ENCODE data around the gene CYP2C9.
"Not testable (repeated sequence)": the region's sequence is repeated elsewhere in the genome, so short reads cannot be mapped to it uniquely, and the experiment has no call there.

The CYP2C9 gene

DNA sequence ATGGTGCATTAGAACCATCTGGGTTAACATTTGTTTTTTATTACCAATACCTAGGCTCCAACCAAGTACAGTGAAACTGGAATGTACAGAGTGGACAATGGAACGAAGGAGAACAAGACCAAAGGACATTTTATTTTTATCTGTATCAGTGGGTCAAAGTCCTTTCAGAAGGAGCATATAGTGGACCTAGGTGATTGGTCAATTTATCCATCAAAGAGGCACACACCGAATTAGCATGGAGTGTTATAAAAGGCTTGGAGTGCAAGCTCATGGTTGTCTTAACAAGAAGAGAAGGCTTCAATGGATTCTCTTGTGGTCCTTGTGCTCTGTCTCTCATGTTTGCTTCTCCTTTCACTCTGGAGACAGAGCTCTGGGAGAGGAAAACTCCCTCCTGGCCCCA is at the start of gene CYP2C9:
TSS of gene CYP2C9 (plus strand) at position 276 of the 400 bp plus-strand sequence. CDS start at position 301, 25 bp downstream.
- no peak within 1 kb of the TSS for H3K4me3 ChIP-seq (ENCODE audit: low read depth in 1 of 2, low read length in 2 of 2)

DNA sequence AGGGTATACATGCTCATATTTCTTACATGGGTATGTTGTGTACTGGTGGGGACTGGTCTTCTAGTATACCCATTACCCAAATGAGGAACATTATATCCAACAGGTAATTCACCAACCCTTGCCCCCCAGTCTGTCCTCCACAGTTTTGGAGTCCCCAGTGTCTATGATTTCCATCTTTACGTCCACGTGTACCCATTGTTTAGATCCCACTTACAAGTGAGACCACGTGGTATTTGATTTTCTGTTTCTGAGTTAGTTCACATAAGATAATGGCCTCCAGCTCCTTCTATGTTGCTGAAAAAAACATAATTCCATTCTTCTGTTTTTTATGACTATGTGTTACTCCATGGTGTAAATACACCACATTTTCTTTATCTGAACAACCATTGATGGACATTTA is 49.3 kb upstream of the CYP2C9 start:
- Histone ChIP-seq H3K9me3 (ENCODE audit: control insufficient read depth in 1 of 2, low read length in 2 of 2) (peaks cover 0 to 4% of the 10 kb centered on the region in 2 donors), H3K4me3 (ENCODE audit: low read depth in 1 of 2, low read length in 2 of 2) (no peak overlapping the region), H3K27ac (ENCODE audit: low read length) (no peak overlapping the region), H3K27me3 (ENCODE audit: low read depth, low read length) (no peaks in the 10 kb centered on the region), H3K4me1 (ENCODE audit: control insufficient read depth in 1 of 2, insufficient read depth in 2 of 2, low read length in 2 of 2) (no peaks in the 10 kb centered on the region), H3K36me3 (ENCODE audit: control insufficient read depth in 1 of 2, insufficient read depth in 2 of 2, low read length in 2 of 2) (no peaks in the 10 kb centered on the region)

More for the DNA sequence above, at the start of gene CYP2C9:
- no peaks in the 10 kb centered on the region for H3K4me1 ChIP-seq (ENCODE audit: control insufficient read depth in 1 of 2, insufficient read depth in 2 of 2, low read length in 2 of 2)
- no peaks in the 10 kb centered on the region for H3K36me3 ChIP-seq (ENCODE audit: control insufficient read depth in 1 of 2, insufficient read depth in 2 of 2, low read length in 2 of 2)
- peaks cover 0 to 10% of the 10 kb centered on the region in 2 donors for H3K9me3 ChIP-seq (ENCODE audit: control insufficient read depth in 1 of 2, low read length in 2 of 2)
- H3K27ac ChIP-seq (ENCODE audit: low read length) = no peak within 1 kb of the TSS
- no peaks in the 10 kb centered on the region for H3K27me3 ChIP-seq (ENCODE audit: low read depth, low read length)

DNA sequence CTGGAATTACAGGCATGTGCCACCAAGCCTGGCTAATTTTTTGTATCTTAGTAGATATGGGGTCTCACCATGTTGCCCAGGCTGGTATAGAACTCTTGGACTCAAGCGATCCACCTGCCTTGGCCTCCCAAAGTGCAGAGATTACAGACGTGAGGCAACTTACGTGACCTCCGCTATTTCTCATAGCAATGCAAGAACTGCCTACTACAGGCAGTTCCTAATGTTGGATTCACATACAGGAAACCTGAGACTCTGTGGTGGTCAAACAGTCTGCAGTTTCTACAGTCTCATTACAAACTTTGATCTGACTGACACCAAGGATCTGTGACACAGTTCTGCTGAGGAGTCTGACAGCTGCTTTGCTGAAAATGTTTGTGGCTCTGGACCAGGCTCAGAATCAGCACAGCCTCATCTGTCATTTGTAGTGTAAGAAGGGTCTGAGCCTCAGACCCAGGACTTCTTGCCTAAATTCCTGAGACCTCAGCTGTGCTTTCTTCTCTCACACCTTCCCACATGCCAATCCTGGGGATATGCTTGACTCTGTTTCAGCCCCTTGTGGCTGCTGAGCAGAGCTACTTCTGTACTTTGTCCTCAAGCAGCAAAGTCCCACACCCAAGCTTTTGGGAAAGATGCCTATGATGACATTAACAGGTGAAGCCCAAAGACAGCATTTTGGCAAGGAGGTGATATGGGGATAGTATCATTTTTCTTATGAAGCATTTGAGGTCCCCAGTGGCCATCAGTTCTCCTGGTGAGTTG is 48.0 kb upstream of the CYP2C9 start:
- no peaks in the 10 kb centered on the region for H3K4me1 ChIP-seq (ENCODE audit: control insufficient read depth in 1 of 2, insufficient read depth in 2 of 2, low read length in 2 of 2)
- H3K9me3 ChIP-seq (ENCODE audit: control insufficient read depth in 1 of 2, low read length in 2 of 2) = peaks cover 0 to 8% of the 10 kb centered on the region in 2 donors
- H3K27ac ChIP-seq (ENCODE audit: low read length) = no peak overlapping the region
- H3K4me3 ChIP-seq (ENCODE audit: low read depth in 1 of 2, low read length in 2 of 2) = no peak overlapping the region
- no peaks in the 10 kb centered on the region for H3K36me3 ChIP-seq (ENCODE audit: control insufficient read depth in 1 of 2, insufficient read depth in 2 of 2, low read length in 2 of 2)
- no peaks in the 10 kb centered on the region for H3K27me3 ChIP-seq (ENCODE audit: low read depth, low read length)

DNA sequence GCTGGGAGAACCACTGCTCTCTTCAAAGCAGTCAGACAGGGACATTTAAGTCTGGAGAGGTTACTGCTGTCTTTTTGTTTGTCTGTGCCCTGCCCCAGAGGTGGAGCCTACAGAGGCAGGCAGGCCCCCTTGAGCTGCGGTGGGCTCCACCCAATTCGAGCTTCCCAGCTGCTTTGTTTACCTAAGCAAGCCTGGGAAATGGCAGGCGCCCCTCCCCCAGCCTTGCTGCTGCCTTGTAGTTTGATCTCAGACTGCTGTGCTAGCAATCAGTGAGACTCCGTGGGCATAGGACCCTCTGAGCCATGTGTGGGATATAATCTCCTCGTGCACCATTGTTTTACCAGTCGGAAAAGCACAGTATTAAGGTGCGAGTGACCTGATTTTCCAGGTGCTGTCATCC is 40.0 kb upstream of the CYP2C9 start:
- H3K27ac ChIP-seq (ENCODE audit: low read length) = not testable (repeated sequence)

DNA sequence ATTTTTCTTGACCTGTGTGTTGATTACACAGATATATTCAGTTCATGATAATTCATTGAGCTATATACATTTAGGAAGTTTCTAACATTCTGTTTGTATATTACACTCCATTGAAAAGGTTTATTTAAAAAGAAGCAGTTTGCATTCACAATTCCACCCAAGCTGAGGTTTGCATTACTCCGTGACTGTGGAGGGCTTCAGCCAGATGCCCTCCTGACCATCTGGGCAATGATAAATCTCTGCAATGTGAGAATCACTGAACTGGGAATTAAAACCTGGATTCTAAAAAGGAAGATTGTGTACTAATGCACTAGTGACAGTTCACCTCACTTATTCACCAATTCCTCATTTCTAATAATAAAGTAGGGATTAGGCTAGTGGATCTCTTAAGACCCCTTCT is 36.4 kb upstream of the CYP2C9 start:
- H3K4me3 ChIP-seq (ENCODE audit: low read depth in 1 of 2, low read length in 2 of 2) = no peak overlapping the region
- peaks cover 0 to 5% of the 10 kb centered on the region in 2 donors for H3K9me3 ChIP-seq (ENCODE audit: control insufficient read depth in 1 of 2, low read length in 2 of 2)
- H3K36me3 ChIP-seq (ENCODE audit: control insufficient read depth in 1 of 2, insufficient read depth in 2 of 2, low read length in 2 of 2) = no peaks in the 10 kb centered on the region
- no peaks in the 10 kb centered on the region for H3K4me1 ChIP-seq (ENCODE audit: control insufficient read depth in 1 of 2, insufficient read depth in 2 of 2, low read length in 2 of 2)
- H3K27ac ChIP-seq (ENCODE audit: low read length) = no peak overlapping the region
- no peaks in the 10 kb centered on the region for H3K27me3 ChIP-seq (ENCODE audit: low read depth, low read length)

More for the DNA sequence above, 40.0 kb upstream of the CYP2C9 start:
- not testable (repeated sequence) for H3K27me3 ChIP-seq (ENCODE audit: low read depth, low read length); H3K36me3 ChIP-seq (ENCODE audit: control insufficient read depth in 1 of 2, insufficient read depth in 2 of 2, low read length in 2 of 2); H3K4me3 ChIP-seq (ENCODE audit: low read depth in 1 of 2, low read length in 2 of 2); H3K4me1 ChIP-seq (ENCODE audit: control insufficient read depth in 1 of 2, insufficient read depth in 2 of 2, low read length in 2 of 2); H3K9me3 ChIP-seq (ENCODE audit: control insufficient read depth in 1 of 2, low read length in 2 of 2)

DNA sequence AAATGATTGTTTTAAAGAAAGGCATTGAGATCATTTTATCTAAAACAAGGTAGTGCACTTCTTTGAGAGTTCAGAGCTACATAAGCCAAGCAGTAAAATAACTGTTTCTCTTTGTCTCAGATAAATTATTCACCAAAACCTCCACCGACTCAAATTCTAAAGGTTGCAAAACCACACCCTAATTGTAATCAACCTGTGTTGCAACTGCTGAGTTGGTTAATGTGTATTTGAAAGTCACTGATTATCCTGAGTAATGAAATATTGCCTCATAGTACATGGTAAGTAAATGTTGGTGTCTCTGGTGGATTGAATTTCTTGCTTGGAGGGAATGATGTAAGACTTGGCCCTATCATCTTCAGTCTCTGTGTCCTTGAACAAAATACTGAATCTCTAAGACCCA is 35.9 kb upstream of the CYP2C9 start:
- Histone ChIP-seq H3K4me1 (ENCODE audit: control insufficient read depth in 1 of 2, insufficient read depth in 2 of 2, low read length in 2 of 2) (no peaks in the 10 kb centered on the region), H3K9me3 (ENCODE audit: control insufficient read depth in 1 of 2, low read length in 2 of 2) (peaks cover 0 to 5% of the 10 kb centered on the region in 2 donors), H3K27me3 (ENCODE audit: low read depth, low read length) (no peaks in the 10 kb centered on the region), H3K27ac (ENCODE audit: low read length) (no peak overlapping the region), H3K36me3 (ENCODE audit: control insufficient read depth in 1 of 2, insufficient read depth in 2 of 2, low read length in 2 of 2) (no peaks in the 10 kb centered on the region), H3K4me3 (ENCODE audit: low read depth in 1 of 2, low read length in 2 of 2) (no peak overlapping the region)

DNA sequence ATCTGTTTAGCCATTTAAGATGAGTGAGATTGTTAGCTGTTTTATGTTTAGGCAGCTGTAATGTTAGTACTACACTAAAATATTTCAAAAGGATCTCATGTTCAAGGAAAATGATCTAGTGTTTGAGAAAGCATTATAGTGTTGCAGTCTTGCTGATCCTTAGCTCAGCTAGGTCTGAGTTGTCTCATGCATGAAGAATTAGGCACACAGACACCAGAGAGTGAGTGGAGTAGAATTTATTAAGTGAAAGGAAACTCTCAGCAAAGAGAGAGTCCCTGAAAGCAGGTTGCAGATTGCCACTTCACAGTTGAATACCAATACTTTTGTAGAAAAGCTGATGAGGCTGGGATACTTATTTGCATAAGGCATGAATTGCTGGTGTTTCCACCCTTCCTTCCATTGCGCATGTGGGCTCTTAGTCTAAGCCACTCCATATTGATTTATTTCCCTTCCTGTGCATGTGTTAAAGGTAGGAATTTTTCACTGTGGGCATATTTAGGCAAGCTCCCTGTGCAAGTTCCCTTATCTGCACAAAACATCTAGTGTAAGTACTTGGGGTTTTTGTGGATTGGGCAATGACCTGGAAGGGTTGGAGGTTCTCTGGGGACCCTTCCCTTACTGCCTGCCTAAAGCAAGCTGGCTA is 33.8 kb upstream of the CYP2C9 start:
- H3K4me3 ChIP-seq (ENCODE audit: low read depth in 1 of 2, low read length in 2 of 2); H3K27me3 ChIP-seq (ENCODE audit: low read depth, low read length); H3K36me3 ChIP-seq (ENCODE audit: control insufficient read depth in 1 of 2, insufficient read depth in 2 of 2, low read length in 2 of 2); H3K4me1 ChIP-seq (ENCODE audit: control insufficient read depth in 1 of 2, insufficient read depth in 2 of 2, low read length in 2 of 2); H3K27ac ChIP-seq (ENCODE audit: low read length): not testable (repeated sequence)
- peaks cover 0 to 11% of the 10 kb centered on the region in 2 donors for H3K9me3 ChIP-seq (ENCODE audit: control insufficient read depth in 1 of 2, low read length in 2 of 2)

DNA sequence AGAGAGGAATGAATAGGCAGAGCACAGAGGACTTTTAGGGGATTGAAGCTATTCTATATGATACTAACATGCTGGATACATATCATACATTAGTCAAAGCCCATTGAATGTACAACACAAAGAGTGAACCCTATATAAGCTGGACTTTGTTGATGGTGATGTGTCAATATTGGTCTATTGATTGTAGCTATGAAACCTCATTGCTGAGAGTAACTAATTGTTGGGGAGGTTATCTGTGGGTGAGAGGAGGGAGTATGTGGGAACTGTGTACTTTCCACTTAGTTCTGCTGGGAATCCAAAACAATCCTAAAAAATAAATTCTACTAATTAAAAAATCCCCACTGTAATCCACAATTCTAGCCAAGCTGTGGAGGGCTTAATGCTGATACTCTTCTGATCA is 22.0 kb upstream of the CYP2C9 start:
- H3K27ac ChIP-seq (ENCODE audit: low read length) = no peak overlapping the region
- no peaks in the 10 kb centered on the region for H3K27me3 ChIP-seq (ENCODE audit: low read depth, low read length)
- H3K4me1 ChIP-seq (ENCODE audit: control insufficient read depth in 1 of 2, insufficient read depth in 2 of 2, low read length in 2 of 2) = no peaks in the 10 kb centered on the region
- peaks cover 0 to 20% of the 10 kb centered on the region in 2 donors for H3K9me3 ChIP-seq (ENCODE audit: control insufficient read depth in 1 of 2, low read length in 2 of 2)
- no peak overlapping the region for H3K4me3 ChIP-seq (ENCODE audit: low read depth in 1 of 2, low read length in 2 of 2)
- H3K36me3 ChIP-seq (ENCODE audit: control insufficient read depth in 1 of 2, insufficient read depth in 2 of 2, low read length in 2 of 2) = no peaks in the 10 kb centered on the region

DNA sequence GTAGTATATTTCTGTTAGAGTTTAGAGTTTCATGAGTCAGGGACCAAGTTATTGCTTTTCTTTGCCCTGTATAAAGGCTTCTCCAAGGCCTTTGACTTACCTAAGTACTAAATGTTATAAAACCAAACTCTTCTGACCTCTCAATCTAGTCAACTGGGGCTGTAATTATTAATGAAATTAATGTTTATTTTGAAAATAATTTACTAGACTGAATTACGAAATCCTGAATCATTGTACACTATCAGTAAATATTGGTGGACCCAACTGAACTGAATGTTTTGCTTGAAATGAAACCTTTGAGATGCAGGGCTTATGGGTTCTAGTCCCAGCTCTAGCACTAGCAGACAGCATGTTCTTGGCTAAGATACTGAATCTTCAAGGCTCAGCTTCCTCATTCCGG is 1.7 kb upstream of the CYP2C9 start:
- no peak overlapping the region for H3K27ac ChIP-seq (ENCODE audit: low read length)
- H3K27me3 ChIP-seq (ENCODE audit: low read depth, low read length) = no peaks in the 10 kb centered on the region
- H3K4me1 ChIP-seq (ENCODE audit: control insufficient read depth in 1 of 2, insufficient read depth in 2 of 2, low read length in 2 of 2) = no peaks in the 10 kb centered on the region
- H3K4me3 ChIP-seq (ENCODE audit: low read depth in 1 of 2, low read length in 2 of 2) = no peak overlapping the region
- no peaks in the 10 kb centered on the region for H3K36me3 ChIP-seq (ENCODE audit: control insufficient read depth in 1 of 2, insufficient read depth in 2 of 2, low read length in 2 of 2)
- H3K9me3 ChIP-seq (ENCODE audit: control insufficient read depth in 1 of 2, low read length in 2 of 2) = peaks cover 0 to 6% of the 10 kb centered on the region in 2 donors

DNA sequence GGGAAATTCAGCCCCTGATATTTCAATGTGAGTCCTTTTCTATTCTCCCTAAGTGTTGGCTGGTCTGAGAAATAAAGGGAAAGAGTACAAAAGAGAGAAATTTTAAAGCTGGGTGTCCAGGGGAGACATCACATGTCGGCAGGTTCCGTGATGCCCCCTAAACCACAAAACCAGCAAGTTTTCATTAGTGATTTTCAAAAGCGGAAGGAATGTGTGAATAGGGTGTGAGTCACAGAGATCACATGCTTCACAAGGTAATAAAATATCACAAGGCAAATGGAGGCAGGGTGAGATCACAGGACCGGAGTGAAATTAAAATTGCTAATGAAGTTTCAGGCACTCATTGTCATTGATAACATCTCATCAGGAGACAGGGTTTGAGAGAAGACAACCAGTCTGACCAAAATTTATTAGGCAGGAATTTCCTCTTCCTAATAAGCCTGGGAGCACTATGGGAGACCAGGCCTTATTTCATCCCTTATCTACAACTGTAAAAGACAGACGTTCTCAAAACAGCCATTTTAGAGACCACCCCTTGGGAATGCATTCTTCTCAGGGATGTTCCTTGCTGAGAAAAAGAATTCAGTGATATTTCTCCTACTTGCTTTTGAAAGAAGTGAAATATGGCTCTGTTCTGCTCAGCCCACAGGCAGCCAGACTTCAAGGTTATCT is 5.1 kb downstream of the CYP2C9 start:
- not testable (repeated sequence) for H3K4me3 ChIP-seq (ENCODE audit: low read depth in 1 of 2, low read length in 2 of 2); H3K9me3 ChIP-seq (ENCODE audit: control insufficient read depth in 1 of 2, low read length in 2 of 2); H3K27ac ChIP-seq (ENCODE audit: low read length); H3K4me1 ChIP-seq (ENCODE audit: control insufficient read depth in 1 of 2, insufficient read depth in 2 of 2, low read length in 2 of 2); H3K36me3 ChIP-seq (ENCODE audit: control insufficient read depth in 1 of 2, insufficient read depth in 2 of 2, low read length in 2 of 2); H3K27me3 ChIP-seq (ENCODE audit: low read depth, low read length)

DNA sequence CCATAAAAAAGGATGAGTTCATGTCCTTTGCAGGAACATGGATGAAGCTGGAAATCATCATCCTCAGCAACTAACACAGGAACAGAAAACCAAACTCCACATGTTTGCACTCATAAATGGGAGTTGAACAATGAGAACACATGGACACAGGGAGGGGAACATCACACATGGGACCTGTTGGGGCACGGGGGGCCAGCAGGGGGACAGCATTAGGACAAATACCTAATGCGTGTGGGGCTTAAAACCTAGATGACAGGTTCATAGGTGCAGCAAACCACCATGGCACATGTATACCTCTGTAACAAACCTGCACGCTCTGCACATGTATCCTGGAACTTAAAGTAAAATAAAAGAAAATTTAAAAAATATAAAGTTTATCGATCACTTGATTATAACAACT is 7.7 kb downstream of the CYP2C9 start:
- H3K4me3 ChIP-seq (ENCODE audit: low read depth in 1 of 2, low read length in 2 of 2); H3K4me1 ChIP-seq (ENCODE audit: control insufficient read depth in 1 of 2, insufficient read depth in 2 of 2, low read length in 2 of 2); H3K9me3 ChIP-seq (ENCODE audit: control insufficient read depth in 1 of 2, low read length in 2 of 2); H3K27ac ChIP-seq (ENCODE audit: low read length); H3K36me3 ChIP-seq (ENCODE audit: control insufficient read depth in 1 of 2, insufficient read depth in 2 of 2, low read length in 2 of 2); H3K27me3 ChIP-seq (ENCODE audit: low read depth, low read length): not testable (repeated sequence)
